Neural progenitor cell (in vitro differentiated cells): ENCODE results near the gene DNAJC15. TPM values are rescaled to one million over a fixed set of nuclear protein-coding genes. Genes with fewer than 3 reads are reported as not detected.

Source experiments
- DNase-seq: peaks from one replicate; pipeline ENCODE4 v3.0.0-alpha.2; 2016; ENCODE audit warnings: low spot score
- H2AFZ ChIP-seq: fragments of 200-600 bp; sonication (generic); replicated peaks from 2 replicates; pipeline ENCODE4 v1.6.1; 2016; ENCODE audit warnings: antibody characterized with exemption
- H3F3A ChIP-seq: fragments of 200-600 bp; sonication (generic); 2 replicates; pipeline ENCODE4 v1.6.1; 2016; ENCODE audit warnings: antibody characterized with exemption, low read depth
- H3K27ac ChIP-seq: fragments of 200-600 bp; sonication (generic); 2 replicates; pipeline ENCODE4 v1.5.1; 2016; ENCODE audit warnings: mild to moderate bottlenecking
- H3K27me3 ChIP-seq: fragments of 200-600 bp; sonication (generic); 2 replicates; pipeline ENCODE4 v1.6.1; 2016; ENCODE audit warnings: mild to moderate bottlenecking, moderate library complexity
- H3K36me3 ChIP-seq: fragments of 200-600 bp; sonication (generic); 2 replicates; pipeline ENCODE4 v1.5.1; 2016
- H3K4me1 ChIP-seq: fragments of 200-600 bp; sonication (generic); 2 replicates; pipeline ENCODE4 v1.6.1; 2016; ENCODE audit warnings: mixed run types
- H3K4me2 ChIP-seq: fragments of 200-600 bp; sonication (generic); 2 replicates; pipeline ENCODE4 v1.6.1; 2016
- H3K4me3 ChIP-seq: fragments of 200-600 bp; sonication (generic); 2 replicates; pipeline ENCODE4 v1.5.1; 2016
- H3K79me2 ChIP-seq: fragments of 200-600 bp; sonication (generic); 2 replicates; pipeline ENCODE4 v1.6.1; 2016; ENCODE audit warnings: low read depth
- H3K9ac ChIP-seq: fragments of 200-600 bp; sonication (generic); 2 replicates; pipeline ENCODE4 v1.6.1; 2016
- H3K9me3 ChIP-seq: fragments of 200-600 bp; sonication (generic); 2 replicates; pipeline ENCODE4 v1.5.1; 2016; ENCODE audit warnings: low read depth
- H4K20me1 ChIP-seq: fragments of 200-600 bp; sonication (generic); 2 replicates; pipeline ENCODE4 v1.6.1; 2016; ENCODE audit warnings: low read depth
- H3K27ac Mint-ChIP-seq: 3 replicates; pipeline ENCODE4 v1.8.0; 2021; ENCODE audit warnings: mixed read lengths
- H3K27me3 Mint-ChIP-seq: 2 replicates; pipeline ENCODE4 v1.8.0; 2022; ENCODE audit warnings: low read depth, mild to moderate bottlenecking, inconsistent platforms, moderate library complexity, mixed read lengths; ENCODE audit not compliant: insufficient read depth
- H3K36me3 Mint-ChIP-seq: 3 replicates; pipeline ENCODE4 v1.8.0; 2021; ENCODE audit warnings: mixed read lengths
- H3K4me1 Mint-ChIP-seq: 3 replicates; pipeline ENCODE4 v1.8.0; 2021; ENCODE audit warnings: mixed read lengths
- H3K4me3 Mint-ChIP-seq: 3 replicates; pipeline ENCODE4 v1.8.0; 2021; ENCODE audit warnings: mild to moderate bottlenecking, moderate library complexity, mixed read lengths
- H3K9me3 Mint-ChIP-seq: 3 replicates; pipeline ENCODE4 v1.8.0; 2020; ENCODE audit warnings: mixed read lengths
- EZH2 ChIP-seq: fragments of 200-600 bp; sonication (generic); IDR thresholded peaks from 2 replicates; pipeline ENCODE4 v1.6.1; 2017; ENCODE audit warnings: antibody characterized with exemption, mild to moderate bottlenecking, moderate library complexity
- EZH2phosphoT487 ChIP-seq: fragments of 200-600 bp; sonication (generic); IDR thresholded peaks from 2 replicates; pipeline ENCODE4 v1.6.1; 2017; ENCODE audit warnings: antibody characterized with exemption
- total RNA-seq: library from RNA; depleted of rRNA; stranded (reverse); fragments of >200 nt; gene quantifications from 2 replicates; pipeline ENCODE4 v1.2.3, GENCODE V29; 2015; ENCODE audit warnings: low replicate concordance
- TF ChIP-seq, protein P1 (sequence below): fragments of 200-600 bp; sonication (generic); IDR thresholded peaks from 2 replicates; pipeline ENCODE4 v1.5.1; 2017; ENCODE audit warnings: antibody characterized with exemption, mild to moderate bottlenecking

Gene DNAJC15
- total RNA-seq, 1 donor from 2014 or later: 3.2 TPM

DNA sequence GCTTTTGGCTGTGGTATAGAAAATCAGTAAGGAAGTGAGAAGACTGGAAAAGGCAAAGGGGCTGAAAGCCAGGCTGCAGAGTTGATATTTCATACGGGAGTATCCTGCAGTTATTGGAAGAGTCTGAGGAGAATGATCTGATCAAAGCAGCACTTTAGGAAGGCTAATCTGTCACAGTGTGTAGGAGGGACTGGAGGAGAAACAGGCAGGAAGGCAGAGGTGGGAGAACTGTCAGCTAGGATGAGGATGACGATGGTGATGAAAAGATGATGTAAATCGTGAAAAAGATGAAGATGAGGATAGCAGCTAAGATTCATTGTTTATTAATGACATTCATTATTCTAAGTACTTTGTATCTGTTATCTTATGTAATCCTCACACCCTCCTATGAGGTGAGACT is 123.0 kb downstream of the DNAJC15 start:
- H3K4me1 ChIP-seq: no peaks in the 10 kb centered on the region
- Mint-ChIP-seq H3K4me3 (no peak overlapping the region), H3K27me3 (peaks cover 3% of the 10 kb centered on the region), H3K4me1 (peaks cover 1% of the 10 kb centered on the region), H3K27ac (no peak overlapping the region), H3K36me3 (no peaks in the 10 kb centered on the region), H3K9me3 (no peaks in the 10 kb centered on the region)
- H4K20me1 ChIP-seq: no peaks in the 10 kb centered on the region
- no peak overlapping the region for H3K4me3 ChIP-seq
- H3K27ac ChIP-seq: no peak overlapping the region
- H3F3A ChIP-seq: no peaks in the 10 kb centered on the region
- H3K36me3 ChIP-seq: no peaks in the 10 kb centered on the region
- DNase-seq: no peak
- no peak overlapping the region for H3K4me2 ChIP-seq
- no peaks in the 10 kb centered on the region for H3K27me3 ChIP-seq
- H3K9ac ChIP-seq: no peak overlapping the region
- TF ChIP-seq, protein P1, sequence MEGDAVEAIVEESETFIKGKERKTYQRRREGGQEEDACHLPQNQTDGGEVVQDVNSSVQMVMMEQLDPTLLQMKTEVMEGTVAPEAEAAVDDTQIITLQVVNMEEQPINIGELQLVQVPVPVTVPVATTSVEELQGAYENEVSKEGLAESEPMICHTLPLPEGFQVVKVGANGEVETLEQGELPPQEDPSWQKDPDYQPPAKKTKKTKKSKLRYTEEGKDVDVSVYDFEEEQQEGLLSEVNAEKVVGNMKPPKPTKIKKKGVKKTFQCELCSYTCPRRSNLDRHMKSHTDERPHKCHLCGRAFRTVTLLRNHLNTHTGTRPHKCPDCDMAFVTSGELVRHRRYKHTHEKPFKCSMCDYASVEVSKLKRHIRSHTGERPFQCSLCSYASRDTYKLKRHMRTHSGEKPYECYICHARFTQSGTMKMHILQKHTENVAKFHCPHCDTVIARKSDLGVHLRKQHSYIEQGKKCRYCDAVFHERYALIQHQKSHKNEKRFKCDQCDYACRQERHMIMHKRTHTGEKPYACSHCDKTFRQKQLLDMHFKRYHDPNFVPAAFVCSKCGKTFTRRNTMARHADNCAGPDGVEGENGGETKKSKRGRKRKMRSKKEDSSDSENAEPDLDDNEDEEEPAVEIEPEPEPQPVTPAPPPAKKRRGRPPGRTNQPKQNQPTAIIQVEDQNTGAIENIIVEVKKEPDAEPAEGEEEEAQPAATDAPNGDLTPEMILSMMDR: no peak
- no peaks in the 10 kb centered on the region for H3K79me2 ChIP-seq
- no peak overlapping the region for H2AFZ ChIP-seq
- H3K9me3 ChIP-seq: no peaks in the 10 kb centered on the region

DNA sequence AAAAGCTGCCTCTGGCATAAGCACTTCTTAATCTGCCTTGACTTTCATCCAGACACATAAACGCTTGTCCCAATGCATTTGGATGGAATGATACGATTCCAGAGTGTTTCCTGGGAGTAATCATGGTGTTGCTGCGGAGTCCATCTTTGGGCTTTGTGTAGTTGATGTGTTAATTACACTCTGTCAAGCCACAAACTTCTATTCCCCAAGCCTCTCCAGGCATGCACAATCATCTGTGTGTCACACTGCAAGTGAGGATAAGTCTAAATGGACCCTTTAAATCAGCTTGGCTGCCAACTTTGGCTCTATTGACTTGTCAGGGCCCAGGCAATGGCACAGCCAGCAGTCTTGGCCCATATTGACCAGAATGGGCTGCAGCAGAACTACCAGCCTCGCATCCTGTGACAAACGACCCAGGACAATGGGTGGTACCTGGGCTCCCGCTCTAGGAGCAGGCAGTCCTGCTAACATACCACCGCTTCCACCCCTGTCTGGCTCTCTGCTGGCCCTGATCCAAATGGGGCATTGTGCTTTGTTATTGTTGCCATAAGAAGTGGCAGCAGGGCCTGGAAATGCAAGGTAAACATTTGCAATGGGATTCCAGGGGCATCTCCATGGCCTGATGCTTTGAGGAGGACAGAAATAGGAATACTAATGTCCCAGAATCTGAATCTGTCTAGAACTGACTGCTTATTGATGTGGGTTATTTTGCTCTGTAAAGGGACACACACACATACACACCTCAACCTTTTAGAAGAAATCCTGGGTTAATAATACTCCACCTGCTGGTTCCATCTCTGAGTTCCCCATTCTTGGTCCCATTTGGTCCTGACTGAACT is 127.2 kb downstream of the DNAJC15 start:
- Histone ChIP-seq H4K20me1 (no peaks in the 10 kb centered on the region), H3K79me2 (no peaks in the 10 kb centered on the region), H3K4me3 (no peak overlapping the region), H3F3A (no peaks in the 10 kb centered on the region), H3K9ac (no peak overlapping the region), H3K27ac (no peak overlapping the region), H3K4me2 (no peak overlapping the region), H2AFZ (no peak overlapping the region), H3K4me1 (no peaks in the 10 kb centered on the region), H3K9me3 (no peaks in the 10 kb centered on the region), H3K36me3 (no peaks in the 10 kb centered on the region), H3K27me3 (no peaks in the 10 kb centered on the region)
- Mint-ChIP-seq H3K4me1 (peaks cover 3% of the 10 kb centered on the region), H3K36me3 (no peaks in the 10 kb centered on the region), H3K4me3 (no peak overlapping the region), H3K9me3 (no peaks in the 10 kb centered on the region), H3K27me3 (peaks cover 3% of the 10 kb centered on the region), H3K27ac (no peak overlapping the region)
- TF ChIP-seq EZH2phosphoT487: no peak
- TF ChIP-seq EZH2: no peak
- TF ChIP-seq, protein P1: no peak
- no peak for DNase-seq

- no peak for DNase-seq
- TF ChIP-seq, protein P1: no peak
- TF ChIP-seq EZH2: no peak
- no peak for TF ChIP-seq EZH2phosphoT487
- H3K79me2 ChIP-seq: no peaks in the 10 kb centered on the region
- peaks cover 3% of the 10 kb centered on the region for H3K4me1 Mint-ChIP-seq
- H3F3A ChIP-seq: no peaks in the 10 kb centered on the region
- H3K36me3 Mint-ChIP-seq: no peaks in the 10 kb centered on the region
- H3K27ac Mint-ChIP-seq: no peak overlapping the region
- no peaks in the 10 kb centered on the region for H3K9me3 ChIP-seq
- H3K4me1 ChIP-seq: no peaks in the 10 kb centered on the region
- no peak overlapping the region for H3K4me3 Mint-ChIP-seq
- no peak overlapping the region for H3K4me2 ChIP-seq
- H3K27me3 ChIP-seq: no peaks in the 10 kb centered on the region
- H3K4me3 ChIP-seq: no peak overlapping the region
- no peaks in the 10 kb centered on the region for H3K36me3 ChIP-seq
- H3K9ac ChIP-seq: no peak overlapping the region
- H3K27ac ChIP-seq: no peak overlapping the region
- H2AFZ ChIP-seq: no peak overlapping the region
- H3K27me3 Mint-ChIP-seq: peaks cover 3% of the 10 kb centered on the region
- H3K9me3 Mint-ChIP-seq: no peaks in the 10 kb centered on the region
- H4K20me1 ChIP-seq: no peaks in the 10 kb centered on the region
These were observed 130.2 kb downstream of the DNAJC15 start for GRCh38 chr13:43153436-43154090.
